H9 (cell line): ENCODE results near the gene MTNR1A. TPM values are rescaled to one million over a fixed set of nuclear protein-coding genes. Genes with fewer than 3 reads are reported as not detected.

Experiments used
- DNase-seq: peaks from one replicate; pipeline ENCODE4 v3.0.0-alpha.2; 2017
- H2AFZ ChIP-seq: one replicate; pipeline ENCODE4 v1.6.1; 2013; ENCODE audit warnings: mild to moderate bottlenecking, low read length, control low read depth, moderate library complexity
- H2AK5ac ChIP-seq: 2 replicates; pipeline ENCODE4 v1.6.1; 2013; ENCODE audit warnings: low read length, control low read depth, mixed read lengths; ENCODE audit not compliant: insufficient read length
- H2BK120ac ChIP-seq: one replicate; pipeline ENCODE4 v1.6.1; 2013; ENCODE audit warnings: low read depth, mild to moderate bottlenecking, low read length, control low read depth, inconsistent platforms; ENCODE audit not compliant: poor library complexity, severe bottlenecking
- H2BK12ac ChIP-seq: 2 replicates; pipeline ENCODE4 v1.6.1; 2013; ENCODE audit warnings: low read length, control low read depth, mixed read lengths, low read depth; ENCODE audit not compliant: insufficient read length
- H2BK15ac ChIP-seq: 2 replicates; pipeline ENCODE4 v1.6.1; 2013; ENCODE audit warnings: low read depth, low read length, control low read depth
- H2BK20ac ChIP-seq: one replicate; pipeline ENCODE4 v1.6.1; 2013; ENCODE audit warnings: low read depth, mild to moderate bottlenecking, low read length, control low read depth, inconsistent platforms; ENCODE audit not compliant: poor library complexity, severe bottlenecking
- H2BK5ac ChIP-seq: 2 replicates; pipeline ENCODE4 v1.6.1; 2013; ENCODE audit warnings: low read length, control low read depth, mixed read lengths; ENCODE audit not compliant: insufficient read length
- H3K14ac ChIP-seq: 2 replicates; pipeline ENCODE4 v1.6.1; 2013; ENCODE audit warnings: low read length, control low read depth; ENCODE audit not compliant: insufficient read depth
- H3K18ac ChIP-seq: 2 replicates; pipeline ENCODE4 v1.6.1; 2013; ENCODE audit warnings: low read depth, mild to moderate bottlenecking, mixed read lengths, low read length, control low read depth; ENCODE audit not compliant: insufficient read length
- H3K23ac ChIP-seq: 2 replicates; pipeline ENCODE4 v1.6.1; 2013; ENCODE audit warnings: low read length, control low read depth, mixed read lengths, low read depth; ENCODE audit not compliant: insufficient read length
- H3K23me2 ChIP-seq: 2 replicates; pipeline ENCODE4 v1.6.1; 2013; ENCODE audit warnings: low read depth, mild to moderate bottlenecking, mixed read lengths, low read length, control low read depth; ENCODE audit not compliant: insufficient read length, poor library complexity, severe bottlenecking
- H3K27ac ChIP-seq: 2 replicates; pipeline ENCODE4 v1.5.1; 2013; ENCODE audit warnings: low read length, control low read depth, mixed read lengths, low read depth; ENCODE audit not compliant: insufficient read length
- H3K27me3 ChIP-seq: 2 replicates; pipeline ENCODE4 v1.6.1; 2013; ENCODE audit warnings: low read length, control low read depth, inconsistent platforms; ENCODE audit not compliant: insufficient read depth
- H3K4ac ChIP-seq: 2 replicates; pipeline ENCODE4 v1.6.1; 2013; ENCODE audit warnings: low read depth, mild to moderate bottlenecking, control low read depth, inconsistent platforms, low read length, moderate library complexity
- H3K4me1 ChIP-seq: 2 replicates; pipeline ENCODE4 v1.6.1; 2013; ENCODE audit warnings: low read length, control low read depth, inconsistent platforms; ENCODE audit not compliant: insufficient read depth
- H3K4me2 ChIP-seq: 2 replicates; pipeline ENCODE4 v1.6.1; 2013; ENCODE audit warnings: low read length, control low read depth, mixed read lengths; ENCODE audit not compliant: insufficient read length, insufficient read depth
- H3K56ac ChIP-seq: 2 replicates; pipeline ENCODE4 v1.6.1; 2013; ENCODE audit warnings: low read depth, mild to moderate bottlenecking, mixed read lengths, low read length, control low read depth; ENCODE audit not compliant: insufficient read length
- H3K79me1 ChIP-seq: 2 replicates; pipeline ENCODE4 v1.6.1; 2013; ENCODE audit warnings: low read depth, mild to moderate bottlenecking, moderate library complexity, low read length, control low read depth, inconsistent platforms; ENCODE audit not compliant: insufficient read depth, poor library complexity, severe bottlenecking
- H3K79me2 ChIP-seq: 2 replicates; pipeline ENCODE4 v1.6.1; 2013; ENCODE audit warnings: low read length, control low read depth, inconsistent platforms; ENCODE audit not compliant: insufficient read depth
- H3K9ac ChIP-seq: 2 replicates; pipeline ENCODE4 v1.6.1; 2013; ENCODE audit warnings: low read length, control low read depth, mixed read lengths; ENCODE audit not compliant: insufficient read length; ENCODE audit errors: extremely low read depth
- H3K9me3 ChIP-seq: one replicate; pipeline ENCODE4 v1.6.1; 2013; ENCODE audit warnings: low read depth, low read length, inconsistent platforms; ENCODE audit not compliant: control insufficient read depth
- H3T11ph ChIP-seq: one replicate; pipeline ENCODE4 v1.6.1; 2013; ENCODE audit warnings: mild to moderate bottlenecking, low read length, control low read depth, inconsistent platforms
- H4K20me1 ChIP-seq: one replicate; pipeline ENCODE4 v1.6.1; 2013; ENCODE audit not compliant: control insufficient read depth, insufficient read length, insufficient read depth
- H4K5ac ChIP-seq: 2 replicates; pipeline ENCODE4 v1.6.1; 2013; ENCODE audit warnings: low read depth, mild to moderate bottlenecking, mixed read lengths, low read length, control low read depth; ENCODE audit not compliant: insufficient read length
- H4K8ac ChIP-seq: replicated peaks from 2 replicates; pipeline ENCODE4 v1.6.1; 2013; ENCODE audit warnings: low read length, control low read depth, mixed read lengths, low read depth; ENCODE audit not compliant: insufficient read length
- H4K91ac ChIP-seq: 2 replicates; pipeline ENCODE4 v1.6.1; 2013; ENCODE audit warnings: low read depth, mild to moderate bottlenecking, moderate library complexity, mixed read lengths, low read length, control low read depth; ENCODE audit not compliant: insufficient read length
- H3K27ac Mint-ChIP-seq, 3 experiments: 2 replicates in 2 of 3; 3 replicates in 1 of 3; pipeline ENCODE4 v1.8.0; 2020 to 2021; ENCODE audit warnings: mixed read lengths in 3 of 3, mild to moderate bottlenecking in 1 of 3, moderate library complexity in 1 of 3
- H3K27me3 Mint-ChIP-seq: 2 replicates; pipeline ENCODE4 v1.8.0; 2021; ENCODE audit warnings: low read depth, mild to moderate bottlenecking, moderate library complexity, mixed read lengths
- H3K36me3 Mint-ChIP-seq, 3 experiments: 2 replicates in 2 of 3; 3 replicates in 1 of 3; pipeline ENCODE4 v1.8.0; 2020 to 2021; ENCODE audit warnings: low read depth in 3 of 3, mixed read lengths in 3 of 3; ENCODE audit not compliant: insufficient read depth in 1 of 3
- H3K4me1 Mint-ChIP-seq, 2 experiments: 2 replicates each; pipeline ENCODE4 v1.8.0; 2020; ENCODE audit warnings: mixed read lengths in 2 of 2
- H3K4me3 Mint-ChIP-seq, 2 experiments: 2 replicates in 1 of 2; 3 replicates in 1 of 2; pipeline ENCODE4 v1.8.0; 2020 to 2021; ENCODE audit warnings: mild to moderate bottlenecking in 2 of 2, mixed read lengths in 2 of 2, moderate library complexity in 1 of 2
- H3K9me3 Mint-ChIP-seq, 2 experiments: 2 replicates in 1 of 2; 3 replicates in 1 of 2; pipeline ENCODE4 v1.8.0; 2020; ENCODE audit warnings: mild to moderate bottlenecking in 2 of 2, mixed read lengths in 2 of 2, moderate library complexity in 1 of 2
- CTCF ChIP-seq: fragments of 200-600 bp; sonication (generic); conservative IDR thresholded peaks from 3 replicates; pipeline ENCODE4 v1.8.0; 2021; ENCODE audit warnings: antibody characterized with exemption, mild to moderate bottlenecking
- WGBS: extraction: QIAGEN DNeasy Blood & Tissue Kit; methylation state at CpG from one replicate; pipeline ENCODE4 v1.1.7; 2013; ENCODE audit warnings: missing lambda C conversion rate, low lambda C conversion rate, mixed read lengths; ENCODE audit not compliant: insufficient read length; ENCODE audit errors: extremely low coverage; 5-methylcytosine and 5-hydroxymethylcytosine counted together
- total RNA-seq: library from RNA; stranded (reverse); gene quantifications from 2 replicates; pipeline ENCODE4 v1.2.1, GENCODE V29; 2021

MTNR1A gene
- total RNA-seq, 1 experiment from 2014 or later = 0.57 TPM

GRCh38 chr4:186570193-186570996 is 15.0 kb upstream of the MTNR1A start:
- DNase-seq = no peak
- H3K27ac ChIP-seq = no peak overlapping the region
- Mint-ChIP-seq H3K4me1 (no peaks in the 10 kb centered on the region), H3K4me3 (no peak overlapping the region), H3K27ac (0 out of 7 replicates have a peak overlapping the region, but pooled peaks of 1 of the 3 experiments have one; percentile 3), H3K27me3 (no peaks in the 10 kb centered on the region), H3K9me3 (no peaks in the 10 kb centered on the region; a peak in 1 of 5 replicates), H3K36me3 (no peaks in the 10 kb centered on the region)
- no peak for TF ChIP-seq CTCF
- H2BK20ac ChIP-seq = no peak overlapping the region
- no peak overlapping the region for H4K8ac ChIP-seq
- H3K27me3 ChIP-seq = no peaks in the 10 kb centered on the region
- no peak overlapping the region for H3K18ac ChIP-seq
- H3K56ac ChIP-seq = no peak overlapping the region
- H3K4me1 ChIP-seq = no peaks in the 10 kb centered on the region
- no peak overlapping the region for H2AK5ac ChIP-seq
- H4K20me1 ChIP-seq = no peaks in the 10 kb centered on the region
- H3K23ac ChIP-seq = no peak overlapping the region
- no peaks in the 10 kb centered on the region for H3K79me2 ChIP-seq
- no peaks in the 10 kb centered on the region for H3K79me1 ChIP-seq
- H2AFZ ChIP-seq = no peak overlapping the region
- H3K9me3 ChIP-seq = no peaks in the 10 kb centered on the region
- no CpG with 5 or more reads among the region's 23 CpGs for WGBS
- H4K5ac ChIP-seq = no peak overlapping the region
- H3K23me2 ChIP-seq = no peaks in the 10 kb centered on the region
- no peak overlapping the region for H4K91ac ChIP-seq
- H2BK5ac ChIP-seq = no peak overlapping the region
- no peak overlapping the region for H3K4ac ChIP-seq
- H2BK15ac ChIP-seq = no peak overlapping the region
- H3T11ph ChIP-seq = no peak overlapping the region
- H2BK12ac ChIP-seq = no peak overlapping the region
- H3K14ac ChIP-seq = no peak overlapping the region
- H2BK120ac ChIP-seq = no peak overlapping the region
- no peak overlapping the region for H3K4me2 ChIP-seq
- H3K9ac ChIP-seq = no peak overlapping the region
